ENCODE measurements around the gene MVK.

Gene MVK

GRCh38 chr12:109619002-109619604 lies 45.5 kb downstream of the MVK start:
- peaks cover 5% of the 10 kb centered on the region for H3K4me1 ChIP-seq (ENCODE audit: control insufficient read depth, insufficient read depth, low read length)
- H3K27me3 ChIP-seq (ENCODE audit: control insufficient read depth, insufficient read depth, low read length) = peaks cover 12% of the 10 kb centered on the region
- H3K9me3 ChIP-seq (ENCODE audit: control insufficient read depth, low read length) = no peaks in the 10 kb centered on the region
- no peaks in the 10 kb centered on the region for H3K36me3 ChIP-seq (ENCODE audit: control insufficient read depth, insufficient read depth, low read length)
- H3K9ac ChIP-seq (ENCODE audit: low read length) = no peak overlapping the region
- H3K4me3 ChIP-seq (ENCODE audit: low read length) = no peak overlapping the region

DNA sequence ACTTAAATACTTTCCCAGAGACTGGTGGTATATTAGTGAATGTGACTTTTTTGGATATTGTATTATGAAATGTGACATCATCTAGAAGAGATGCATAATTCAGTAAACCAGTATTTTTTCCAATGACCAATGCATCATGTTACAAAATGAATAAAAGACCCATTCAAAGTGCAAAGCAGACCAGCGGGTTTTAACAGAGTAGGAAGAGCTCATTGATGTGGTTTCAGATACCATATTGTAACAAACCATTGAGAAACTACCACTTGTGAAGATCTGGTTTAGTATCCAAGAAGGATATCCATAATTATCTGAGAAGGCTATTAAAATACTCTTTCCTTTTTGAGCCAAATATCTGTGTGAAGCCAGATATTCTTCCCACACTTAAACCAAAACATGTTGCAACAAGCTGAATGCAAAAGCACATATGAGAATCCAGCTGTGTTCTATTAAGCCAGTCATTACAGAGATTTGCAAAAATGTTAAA lies 47.7 kb downstream of the MVK start:
- H3K36me3 ChIP-seq (ENCODE audit: control insufficient read depth, insufficient read depth, low read length) = no peaks in the 10 kb centered on the region
- peaks cover 5% of the 10 kb centered on the region for H3K4me1 ChIP-seq (ENCODE audit: control insufficient read depth, insufficient read depth, low read length)

GRCh38 chr12:109621901-109622364 lies 48.3 kb downstream of the MVK start:
- Histone ChIP-seq H3K36me3 (ENCODE audit: control insufficient read depth, insufficient read depth, low read length) (no peaks in the 10 kb centered on the region), H3K4me1 (ENCODE audit: control insufficient read depth, insufficient read depth, low read length) (peaks cover 5% of the 10 kb centered on the region), H3K9me3 (ENCODE audit: control insufficient read depth, low read length) (no peaks in the 10 kb centered on the region), H3K27me3 (ENCODE audit: control insufficient read depth, insufficient read depth, low read length) (peaks cover 18% of the 10 kb centered on the region), H3K4me3 (ENCODE audit: low read length) (no peak overlapping the region), H3K9ac (ENCODE audit: low read length) (no peak overlapping the region)

More for the DNA sequence above, 47.7 kb downstream of the MVK start:
- peaks cover 12% of the 10 kb centered on the region for H3K27me3 ChIP-seq (ENCODE audit: control insufficient read depth, insufficient read depth, low read length)
- no peak overlapping the region for H3K4me3 ChIP-seq (ENCODE audit: low read length)
- H3K9me3 ChIP-seq (ENCODE audit: control insufficient read depth, low read length) = no peaks in the 10 kb centered on the region
- H3K9ac ChIP-seq (ENCODE audit: low read length) = no peak overlapping the region

- H3K9ac ChIP-seq (ENCODE audit: low read length) = no peak overlapping the region
- H3K27me3 ChIP-seq (ENCODE audit: control insufficient read depth, insufficient read depth, low read length) = peaks cover 16% of the 10 kb centered on the region
- peaks cover 5% of the 10 kb centered on the region for H3K4me1 ChIP-seq (ENCODE audit: control insufficient read depth, insufficient read depth, low read length)
- no peak overlapping the region for H3K4me3 ChIP-seq (ENCODE audit: low read length)
- no peaks in the 10 kb centered on the region for H3K36me3 ChIP-seq (ENCODE audit: control insufficient read depth, insufficient read depth, low read length)
- H3K9me3 ChIP-seq (ENCODE audit: control insufficient read depth, low read length) = no peaks in the 10 kb centered on the region
These were observed 50.9 kb downstream of the MVK start for GRCh38 chr12:109624467-109624866.

DNA sequence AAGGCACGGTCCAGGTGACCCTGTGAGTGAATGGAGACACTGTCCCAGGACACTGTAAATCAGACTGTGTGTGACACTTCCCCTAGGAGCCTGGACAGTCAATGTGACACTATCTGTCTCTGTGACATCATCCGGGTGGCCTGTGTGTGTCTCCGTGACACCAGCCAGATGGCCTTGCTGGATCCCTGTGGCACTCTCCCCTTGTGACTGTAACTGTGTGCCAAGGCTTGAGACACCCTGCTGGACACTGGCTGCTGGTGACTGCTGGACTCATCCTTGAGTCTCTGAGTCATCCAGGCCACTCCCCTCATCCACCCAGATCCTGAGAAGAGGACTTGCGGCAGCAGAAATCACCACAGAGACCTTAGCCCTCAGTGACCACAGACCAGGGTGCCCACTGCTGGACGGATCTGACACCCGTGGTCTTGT lies 51.6 kb downstream of the MVK start:
- peaks cover 16% of the 10 kb centered on the region for H3K27me3 ChIP-seq (ENCODE audit: control insufficient read depth, insufficient read depth, low read length)

GRCh38 chr12:109625749-109626377 lies 52.3 kb downstream of the MVK start:
- Histone ChIP-seq H3K9ac (ENCODE audit: low read length) (no peak overlapping the region), H3K9me3 (ENCODE audit: control insufficient read depth, low read length) (no peaks in the 10 kb centered on the region), H3K4me1 (ENCODE audit: control insufficient read depth, insufficient read depth, low read length) (peaks cover 5% of the 10 kb centered on the region), H3K36me3 (ENCODE audit: control insufficient read depth, insufficient read depth, low read length) (no peaks in the 10 kb centered on the region), H3K4me3 (ENCODE audit: low read length) (no peak overlapping the region), H3K27me3 (ENCODE audit: control insufficient read depth, insufficient read depth, low read length) (peaks cover 16% of the 10 kb centered on the region)

More for the DNA sequence above, 51.6 kb downstream of the MVK start:
- Histone ChIP-seq H3K36me3 (ENCODE audit: control insufficient read depth, insufficient read depth, low read length) (no peaks in the 10 kb centered on the region), H3K9ac (ENCODE audit: low read length) (no peak overlapping the region), H3K9me3 (ENCODE audit: control insufficient read depth, low read length) (no peaks in the 10 kb centered on the region), H3K4me1 (ENCODE audit: control insufficient read depth, insufficient read depth, low read length) (peaks cover 5% of the 10 kb centered on the region), H3K4me3 (ENCODE audit: low read length) (no peak overlapping the region)

- no peaks in the 10 kb centered on the region for H3K9me3 ChIP-seq (ENCODE audit: control insufficient read depth, low read length)
- peaks cover 5% of the 10 kb centered on the region for H3K4me1 ChIP-seq (ENCODE audit: control insufficient read depth, insufficient read depth, low read length)
- H3K27me3 ChIP-seq (ENCODE audit: control insufficient read depth, insufficient read depth, low read length) = peaks cover 16% of the 10 kb centered on the region
- H3K9ac ChIP-seq (ENCODE audit: low read length) = no peak overlapping the region
- H3K36me3 ChIP-seq (ENCODE audit: control insufficient read depth, insufficient read depth, low read length) = no peaks in the 10 kb centered on the region
- no peak overlapping the region for H3K4me3 ChIP-seq (ENCODE audit: low read length)
These were observed 53.0 kb downstream of the MVK start for GRCh38 chr12:109626378-109627115.

DNA sequence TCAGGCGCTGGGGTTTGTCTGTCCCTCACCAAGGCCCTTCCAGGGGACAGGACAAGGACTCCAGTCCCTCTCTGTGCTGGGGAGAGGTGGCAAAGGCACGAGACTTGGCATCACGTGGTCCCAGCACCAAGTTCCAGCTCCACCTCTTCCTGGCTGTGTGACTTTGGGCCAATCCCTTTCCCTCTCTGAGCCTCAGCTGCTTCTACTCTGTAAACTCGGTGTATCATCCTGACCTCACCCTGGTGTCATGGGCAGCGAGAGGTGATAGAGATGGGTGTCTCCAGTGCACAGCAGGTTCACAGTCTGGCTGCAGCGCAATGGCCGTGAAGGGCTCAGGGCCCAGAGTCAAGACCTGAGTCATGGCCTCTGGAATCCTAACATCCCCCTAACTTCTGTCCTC lies 54.0 kb downstream of the MVK start:
- H3K4me1 ChIP-seq (ENCODE audit: control insufficient read depth, insufficient read depth, low read length) = no peaks in the 10 kb centered on the region
- peaks cover 6% of the 10 kb centered on the region for H3K27me3 ChIP-seq (ENCODE audit: control insufficient read depth, insufficient read depth, low read length)
- H3K36me3 ChIP-seq (ENCODE audit: control insufficient read depth, insufficient read depth, low read length) = no peaks in the 10 kb centered on the region
- H3K9me3 ChIP-seq (ENCODE audit: control insufficient read depth, low read length) = no peaks in the 10 kb centered on the region
- no peak overlapping the region for H3K4me3 ChIP-seq (ENCODE audit: low read length)
- H3K9ac ChIP-seq (ENCODE audit: low read length) = no peak overlapping the region

- H3K27me3 ChIP-seq (ENCODE audit: control insufficient read depth, insufficient read depth, low read length) = peaks cover 6% of the 10 kb centered on the region
- H3K36me3 ChIP-seq (ENCODE audit: control insufficient read depth, insufficient read depth, low read length) = no peaks in the 10 kb centered on the region
- no peak overlapping the region for H3K4me3 ChIP-seq (ENCODE audit: low read length)
- H3K4me1 ChIP-seq (ENCODE audit: control insufficient read depth, insufficient read depth, low read length) = no peaks in the 10 kb centered on the region
- no peaks in the 10 kb centered on the region for H3K9me3 ChIP-seq (ENCODE audit: control insufficient read depth, low read length)
- no peak overlapping the region for H3K9ac ChIP-seq (ENCODE audit: low read length)
These were observed 56.5 kb downstream of the MVK start for GRCh38 chr12:109630107-109630506.

DNA sequence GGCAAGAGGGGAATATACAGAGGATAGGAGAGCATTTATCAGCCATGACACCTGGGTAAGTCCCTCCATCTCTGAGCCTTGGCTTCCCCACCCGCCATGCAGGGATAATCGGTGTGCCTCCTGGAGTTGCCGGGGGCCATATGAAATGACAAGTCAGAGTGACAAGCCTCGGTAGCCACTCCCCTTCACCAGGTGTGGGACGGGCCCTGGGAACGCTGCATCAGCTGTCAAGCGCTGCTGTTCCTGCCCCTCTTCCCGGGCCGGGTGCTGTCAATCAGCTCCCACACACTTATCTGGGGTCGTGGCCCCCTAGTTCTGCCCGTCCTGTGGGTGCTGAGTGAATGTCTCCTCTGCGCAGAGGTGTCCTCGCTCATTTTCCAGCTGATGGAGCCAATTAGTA lies 57.2 kb downstream of the MVK start:
- peaks cover 6% of the 10 kb centered on the region for H3K27me3 ChIP-seq (ENCODE audit: control insufficient read depth, insufficient read depth, low read length)
- no peak overlapping the region for H3K9ac ChIP-seq (ENCODE audit: low read length)
- H3K9me3 ChIP-seq (ENCODE audit: control insufficient read depth, low read length) = no peaks in the 10 kb centered on the region
- no peaks in the 10 kb centered on the region for H3K4me1 ChIP-seq (ENCODE audit: control insufficient read depth, insufficient read depth, low read length)
- no peaks in the 10 kb centered on the region for H3K36me3 ChIP-seq (ENCODE audit: control insufficient read depth, insufficient read depth, low read length)
- no peak overlapping the region for H3K4me3 ChIP-seq (ENCODE audit: low read length)

- Histone ChIP-seq H3K9ac (ENCODE audit: low read length) (no peak overlapping the region), H3K4me1 (ENCODE audit: control insufficient read depth, insufficient read depth, low read length) (no peaks in the 10 kb centered on the region), H3K36me3 (ENCODE audit: control insufficient read depth, insufficient read depth, low read length) (no peaks in the 10 kb centered on the region), H3K27me3 (ENCODE audit: control insufficient read depth, insufficient read depth, low read length) (peaks cover 6% of the 10 kb centered on the region), H3K4me3 (ENCODE audit: low read length) (no peak overlapping the region), H3K9me3 (ENCODE audit: control insufficient read depth, low read length) (no peaks in the 10 kb centered on the region)
These were observed 57.7 kb downstream of the MVK start for GRCh38 chr12:109631302-109631701.

DNA sequence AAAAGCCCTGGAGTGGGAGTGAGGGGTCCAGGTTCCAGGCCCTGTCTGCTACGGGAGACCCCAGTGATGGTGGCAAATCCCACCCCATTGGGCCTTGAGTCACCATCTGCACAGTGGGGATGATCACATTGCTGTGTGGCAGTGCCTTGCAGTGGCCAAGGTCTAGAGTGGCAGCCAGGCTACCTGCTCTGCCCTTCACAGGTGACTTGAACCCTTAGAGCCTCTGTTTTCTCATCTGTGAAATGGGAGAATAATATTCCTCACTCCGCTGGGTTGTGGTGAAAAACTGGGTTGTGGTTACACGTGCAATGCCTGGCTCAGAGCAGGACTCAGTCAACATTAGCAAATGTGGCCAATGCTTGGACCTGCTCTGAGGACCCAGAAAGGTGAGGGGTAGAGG lies 58.2 kb downstream of the MVK start:
- Histone ChIP-seq H3K4me1 (ENCODE audit: control insufficient read depth, insufficient read depth, low read length) (no peaks in the 10 kb centered on the region), H3K27me3 (ENCODE audit: control insufficient read depth, insufficient read depth, low read length) (peaks cover 2% of the 10 kb centered on the region), H3K9me3 (ENCODE audit: control insufficient read depth, low read length) (no peaks in the 10 kb centered on the region), H3K36me3 (ENCODE audit: control insufficient read depth, insufficient read depth, low read length) (no peaks in the 10 kb centered on the region), H3K9ac (ENCODE audit: low read length) (no peak overlapping the region), H3K4me3 (ENCODE audit: low read length) (no peak overlapping the region)
